Ovary (tissue), 9 donors: Measurements from ENCODE around the gene CASP7. TPM values are rescaled to one million over a fixed set of nuclear protein-coding genes. Genes with fewer than 3 reads are reported as not detected.

ENCODE experiments used
- DNase-seq, 5 donors: peaks; one replicate each; pipeline ENCODE4 v3.0.0-alpha.2; 2019 to 2020
- H3K27ac ChIP-seq, 2 donors: fragments of 200-600 bp; one replicate each; pipeline versions ENCODE4 v1.5.1 to v1.8.0; 2019 to 2022
- H3K27me3 ChIP-seq: fragments of 200-600 bp; one replicate; pipeline ENCODE4 v1.8.0; 2022
- H3K36me3 ChIP-seq: fragments of 200-600 bp; sonication (generic); one replicate; pipeline ENCODE4 v1.5.1; 2019
- H3K4me1 ChIP-seq: one replicate; pipeline ENCODE4 v1.8.1; 2013; ENCODE audit warnings: mild to moderate bottlenecking, moderate library complexity; ENCODE audit not compliant: insufficient read depth
- H3K4me3 ChIP-seq: fragments of 200-600 bp; sonication (generic); one replicate; pipeline ENCODE4 v1.5.1; 2017
- H3K9me3 ChIP-seq, 2 donors: fragments of 200-600 bp in 1 of 2; sonication (generic) in 1 of 2; one replicate each; pipeline versions ENCODE4 v1.5.1 to v1.8.1; 2013 to 2019; ENCODE audit warnings: mild to moderate bottlenecking in 1 of 2, moderate library complexity in 1 of 2
- CTCF ChIP-seq, 3 donors: fragments of 450-650 bp in 2 of 3; fragments of 200-600 bp in 1 of 3; IDR thresholded peaks; one replicate each; pipeline versions ENCODE4 v1.5.1 to v1.8.0; 2016 to 2022; ENCODE audit warnings: antibody characterized with exemption in 3 of 3, mild to moderate bottlenecking in 1 of 3
- EP300 ChIP-seq: sonication (generic); formaldehyde crosslinking; IDR thresholded peaks from one replicate; pipeline ENCODE4 v1.6.1; 2017; ENCODE audit warnings: antibody characterized with exemption
- POLR2A ChIP-seq: fragments of 450-650 bp; IDR thresholded peaks from one replicate; pipeline ENCODE4 v1.6.1; 2017; ENCODE audit warnings: antibody characterized with exemption, mild to moderate bottlenecking, moderate library complexity
- WGBS, 3 donors: extraction: QIAGEN DNeasy Blood & Tissue Kit in 1 of 3; methylation state at CpG; one replicate each; pipeline versions ENCODE4 v1.1.5 to v1.1.7; 2013 to 2017; 5-methylcytosine and 5-hydroxymethylcytosine counted together
- intact Hi-C, 4 donors: fragments of 100-400 bp; cut with DNase I; formaldehyde crosslinking; loops; one replicate each; pipeline versions ENCODE4 v1.11.0 to v1.15.1; 2022 to 2023
- polyA plus RNA-seq, 2 donors: library from polyadenylated mRNA; stranded (reverse); fragments of 200-250 nt in 1 of 2; fragments of 350-450 nt in 1 of 2; fragmentation: Illumina TruSeq in 1 of 2; extraction: RNeasy Lipid Tissue Mini Kit (QIAGEN cat#74804) in 1 of 2; gene quantifications; one replicate each; pipeline ENCODE4 v1.2.3, GENCODE V29; 2013 to 2014
- total RNA-seq, 7 donors: library from RNA; depleted of rRNA in 2 of 7; stranded (reverse); fragments of >200 nt in 2 of 7; fragmentation: NEBNext Ultra II Directional in 3 of 7; extraction: Animal tissue kit (Norgen Biotek cat#: 25700) in 3 of 7; gene quantifications; one replicate each; pipeline versions ENCODE4 v1.1.0 to v1.2.4, GENCODE V29; 2016 to 2023
- donor health status: DM: no; HTN: no; CAD: no; lungs with moderate emphysema.
- donor health status: DM: no; HTN: no; CAD: no.
- donor health status: Bipolar disorder and iron deficiency.
- donor health status: DM: yes; HTN: yes; CAD: no.
- donor health status: DM: no; HTN: no; CAD: no.
- donor health status: DM: yes; HTN: yes; CAD: no.

Gene CASP7
- total and polyA plus RNA-seq, 9 donors, result 8.0 to 24.7 (median 13.8) TPM

- Histone ChIP-seq H3K27ac (no peak overlapping the region), H3K36me3 (no peaks in the 10 kb centered on the region), H3K9me3 (no peaks in the 10 kb centered on the region), H3K27me3 (no peaks in the 10 kb centered on the region), H3K4me3 (no peak overlapping the region), H3K4me1 (no peaks in the 10 kb centered on the region)
- TF ChIP-seq EP300, result no peak
- TF ChIP-seq CTCF (IDR thresholded peaks at IDR 0.05), result no peak
- no peak for DNase-seq
- 69 to 85% (median 79%) methylated on average over 3 of the region's 3 CpGs for WGBS, 3 donors
- intact Hi-C loops, result no loop called here
These were observed 74.4 kb downstream of the CASP7 start for GRCh38 chr10:113754125-113754524.

GRCh38 chr10:113754768-113755167 lies 75.1 kb downstream of the CASP7 start:
- no peaks in the 10 kb centered on the region for H3K9me3 ChIP-seq
- no peaks in the 10 kb centered on the region for H3K36me3 ChIP-seq
- no peak for TF ChIP-seq CTCF (IDR thresholded peaks at IDR 0.05)
- TF ChIP-seq EP300, result no peak
- TF ChIP-seq POLR2A, result no peak
- H3K27ac ChIP-seq, result no peak overlapping the region
- intact Hi-C loops, result no loop called here
- H3K27me3 ChIP-seq, result no peaks in the 10 kb centered on the region
- H3K4me3 ChIP-seq, result no peak overlapping the region
- no peak for DNase-seq
- 78 to 82% (median 80%) methylated on average over 9 of the region's 9 CpGs for WGBS, 3 donors
- H3K4me1 ChIP-seq, result no peaks in the 10 kb centered on the region

- WGBS, 3 donors, result 83 to 87% (median 87%) methylated on average over 12 of the region's 12 CpGs
- TF ChIP-seq CTCF (IDR thresholded peaks at IDR 0.05) (no peak), EP300 (no peak), POLR2A (no peak)
- Histone ChIP-seq H3K36me3 (no peaks in the 10 kb centered on the region), H3K9me3 (no peaks in the 10 kb centered on the region), H3K27me3 (no peaks in the 10 kb centered on the region), H3K4me1 (no peaks in the 10 kb centered on the region), H3K27ac (no peak overlapping the region), H3K4me3 (no peak overlapping the region)
- DNase-seq, result no peak
- intact Hi-C loops, result no loop called here
These were observed 77.3 kb downstream of the CASP7 start for GRCh38 chr10:113756940-113757543.

- no peaks in the 10 kb centered on the region for H3K9me3 ChIP-seq
These were observed 82.4 kb downstream of the CASP7 start for GRCh38 chr10:113762083-113762482.

More at GRCh38 chr10:113762083-113762482, 82.4 kb downstream of the CASP7 start:
- intact Hi-C loops, result no loop called here
- Histone ChIP-seq H3K27me3 (no peaks in the 10 kb centered on the region), H3K27ac (no peak overlapping the region), H3K4me1 (no peaks in the 10 kb centered on the region), H3K36me3 (no peaks in the 10 kb centered on the region), H3K4me3 (no peak overlapping the region)
- TF ChIP-seq CTCF (IDR thresholded peaks at IDR 0.05) (no peak), POLR2A (no peak), EP300 (no peak)
- WGBS, 3 donors, result 53 to 67% (median 59%) methylated on average over 1 of the region's 1 CpG
- no peak for DNase-seq
